ENCODE measurements around the gene SEL1L3.

Gene SEL1L3

GRCh38 chr4:25788703-25789238, 74.0 kb downstream of the SEL1L3 start:
- no peak for DNase-seq (ENCODE audit: low spot score)

- DNase-seq (ENCODE audit: low spot score): no peak
Measured at GRCh38 chr4:25786497-25787065, 76.2 kb downstream of the SEL1L3 start.

DNA sequence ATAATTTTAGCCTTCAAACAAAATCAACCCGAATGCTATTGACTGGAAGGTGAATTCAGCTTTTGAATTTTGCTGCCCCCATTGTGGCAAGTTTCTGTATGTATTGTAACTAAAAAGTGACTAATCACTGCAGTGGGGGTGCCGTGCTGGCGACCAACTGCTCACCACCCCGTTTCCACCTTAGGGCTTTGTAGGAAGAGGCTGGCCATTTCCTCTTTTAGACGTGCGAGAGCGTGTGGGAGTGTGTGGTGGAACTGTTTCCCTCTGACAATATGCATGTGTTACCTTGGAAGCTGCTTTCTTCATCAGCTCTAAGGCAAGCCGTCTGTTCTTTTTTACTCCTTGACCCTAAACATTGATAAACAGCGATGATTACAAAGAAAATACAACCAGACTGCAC, 78.8 kb downstream of the SEL1L3 start:
- no peak for DNase-seq (ENCODE audit: low spot score)

DNA sequence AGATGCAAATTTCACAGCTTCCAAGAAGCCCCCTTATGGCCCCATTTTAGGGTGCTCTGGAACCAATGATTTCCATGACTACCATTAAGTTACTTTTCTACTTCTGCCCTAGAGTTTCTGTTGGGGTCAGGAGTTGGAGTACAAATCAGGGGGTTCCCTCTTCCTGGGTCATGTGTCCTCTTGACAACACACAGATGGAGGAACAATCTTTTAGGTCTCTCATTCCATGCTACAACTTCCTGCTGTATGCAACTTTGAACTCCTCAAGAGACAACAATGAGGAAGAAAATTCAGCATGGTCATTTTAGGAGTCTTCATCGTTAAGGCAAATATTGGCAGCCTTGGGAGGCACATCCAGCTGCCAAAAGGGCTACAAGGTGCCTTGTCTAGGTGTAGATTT, 79.7 kb downstream of the SEL1L3 start:
- no peak for DNase-seq (ENCODE audit: low spot score)

GRCh38 chr4:25782482-25782881, 80.3 kb downstream of the SEL1L3 start:
- no peak for DNase-seq (ENCODE audit: low spot score)

- DNase-seq (ENCODE audit: low spot score): no peak
Measured at GRCh38 chr4:25779021-25779420, 83.8 kb downstream of the SEL1L3 start.

- DNase-seq (ENCODE audit: low spot score): no peak
Measured at GRCh38 chr4:25776795-25777194, 86.0 kb downstream of the SEL1L3 start.

GRCh38 chr4:25775166-25775565, 87.6 kb downstream of the SEL1L3 start:
- no peak for DNase-seq (ENCODE audit: low spot score)

- DNase-seq (ENCODE audit: low spot score): no peak
Measured at GRCh38 chr4:25773358-25773757, 89.4 kb downstream of the SEL1L3 start.

GRCh38 chr4:25771672-25772071, 91.1 kb downstream of the SEL1L3 start:
- no peak for DNase-seq (ENCODE audit: low spot score)

DNA sequence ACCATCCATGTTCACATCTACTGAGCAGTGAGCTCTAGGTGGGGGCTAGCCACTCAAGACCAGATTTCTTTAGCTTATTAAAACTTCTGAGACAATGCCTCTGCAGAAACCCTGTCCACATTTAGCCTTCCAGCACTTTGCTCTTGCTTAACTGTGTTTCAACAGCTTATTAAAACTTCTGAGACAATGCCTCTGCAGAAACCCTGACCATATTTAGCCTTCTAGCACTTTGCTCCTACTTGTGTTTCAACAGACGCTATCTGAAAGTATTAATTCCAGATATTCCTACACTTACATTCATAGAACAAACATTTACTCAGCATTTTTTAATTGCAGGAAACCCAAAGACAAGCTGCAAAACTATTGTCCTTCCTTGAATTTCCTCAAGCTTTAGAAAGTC, 91.9 kb downstream of the SEL1L3 start:
- DNase-seq (ENCODE audit: low spot score): no peak

- DNase-seq (ENCODE audit: low spot score): no peak
Measured at GRCh38 chr4:25769251-25769650, 93.5 kb downstream of the SEL1L3 start.

- peak; percentile 66 for DNase-seq (ENCODE audit: low spot score)
Measured at GRCh38 chr4:25767877-25768725, 94.7 kb downstream of the SEL1L3 start.

DNA sequence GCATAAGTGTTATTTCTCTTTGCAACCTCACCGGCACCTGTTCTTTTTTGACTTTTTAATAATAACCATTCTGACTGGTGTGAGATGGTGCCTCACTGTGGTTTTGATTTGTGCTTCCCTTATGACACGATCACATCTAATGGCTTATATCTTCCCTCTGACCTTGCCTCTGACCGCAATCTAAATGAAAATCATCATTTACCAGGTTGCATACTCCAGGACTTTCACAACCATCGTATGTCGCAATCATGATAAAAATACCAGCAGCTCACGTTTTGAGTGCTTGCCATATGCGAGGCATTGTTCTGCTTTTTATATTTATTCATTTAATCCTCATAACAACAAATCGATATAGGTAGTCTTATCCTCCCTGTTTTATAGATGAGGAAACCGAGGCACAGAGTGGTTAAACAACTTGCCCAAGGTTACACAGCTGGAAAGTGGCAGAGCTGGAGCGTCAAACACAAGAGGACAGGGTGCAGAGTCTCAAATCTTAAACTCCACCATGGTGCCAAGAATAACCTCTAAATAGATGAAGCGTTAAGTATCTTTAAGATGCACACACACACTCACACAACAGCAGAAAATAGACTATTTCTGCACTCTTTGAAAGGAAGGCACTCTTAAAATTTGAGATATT, 102.2 kb downstream of the SEL1L3 start:
- DNase-seq (ENCODE audit: low spot score): no peak

GRCh38 chr4:25760048-25760447, 102.7 kb downstream of the SEL1L3 start:
- no peak for DNase-seq (ENCODE audit: low spot score)

GRCh38 chr4:25759101-25759500, 103.7 kb downstream of the SEL1L3 start:
- no peak for DNase-seq (ENCODE audit: low spot score)

GRCh38 chr4:25757452-25757851, 105.3 kb downstream of the SEL1L3 start:
- DNase-seq (ENCODE audit: low spot score): no peak

DNA sequence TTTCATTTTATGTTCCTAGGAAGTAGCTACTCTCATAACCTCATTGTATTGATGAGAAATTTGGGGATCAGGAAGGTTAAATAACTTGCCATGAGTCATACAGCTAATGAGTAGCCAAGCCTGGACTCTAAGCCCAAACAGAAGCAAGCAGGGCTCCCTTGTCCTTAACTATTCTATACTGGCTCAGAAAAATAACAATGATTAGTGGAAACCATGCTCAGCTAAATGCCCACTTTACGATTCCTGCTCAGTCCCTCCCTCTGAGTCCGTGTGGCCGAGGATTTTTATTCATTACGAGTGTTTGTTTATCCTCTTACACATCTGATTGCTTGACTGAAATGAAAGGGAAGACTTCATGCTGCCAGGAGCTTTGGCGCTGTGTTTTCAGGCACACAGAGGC, 106.3 kb downstream of the SEL1L3 start:
- no peak for DNase-seq (ENCODE audit: low spot score)

- DNase-seq (ENCODE audit: low spot score): no peak
Measured at GRCh38 chr4:25755911-25756310, 106.9 kb downstream of the SEL1L3 start.

GRCh38 chr4:25753239-25753638, 109.5 kb downstream of the SEL1L3 start:
- no peak for DNase-seq (ENCODE audit: low spot score)

DNA sequence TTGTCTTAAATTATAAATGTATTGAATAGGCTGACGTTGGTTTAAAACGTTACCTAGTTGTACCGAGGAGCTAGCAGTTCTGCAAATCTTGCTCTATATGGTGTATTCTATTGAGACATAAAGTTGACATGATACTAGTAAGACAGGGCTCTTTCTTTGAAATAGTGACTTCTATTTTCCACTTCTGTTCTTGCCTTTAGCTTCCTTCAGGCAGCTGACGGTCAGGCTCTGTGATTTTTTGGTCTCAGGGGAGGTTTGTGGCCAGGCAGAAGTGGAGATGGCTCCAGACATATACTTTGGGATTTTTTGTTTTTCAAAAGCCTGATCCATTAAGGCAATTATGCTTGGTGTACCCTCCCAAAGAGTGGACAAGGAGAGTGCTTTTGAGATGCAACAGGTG, 111.9 kb downstream of the SEL1L3 start:
- DNase-seq (ENCODE audit: low spot score): no peak

DNA sequence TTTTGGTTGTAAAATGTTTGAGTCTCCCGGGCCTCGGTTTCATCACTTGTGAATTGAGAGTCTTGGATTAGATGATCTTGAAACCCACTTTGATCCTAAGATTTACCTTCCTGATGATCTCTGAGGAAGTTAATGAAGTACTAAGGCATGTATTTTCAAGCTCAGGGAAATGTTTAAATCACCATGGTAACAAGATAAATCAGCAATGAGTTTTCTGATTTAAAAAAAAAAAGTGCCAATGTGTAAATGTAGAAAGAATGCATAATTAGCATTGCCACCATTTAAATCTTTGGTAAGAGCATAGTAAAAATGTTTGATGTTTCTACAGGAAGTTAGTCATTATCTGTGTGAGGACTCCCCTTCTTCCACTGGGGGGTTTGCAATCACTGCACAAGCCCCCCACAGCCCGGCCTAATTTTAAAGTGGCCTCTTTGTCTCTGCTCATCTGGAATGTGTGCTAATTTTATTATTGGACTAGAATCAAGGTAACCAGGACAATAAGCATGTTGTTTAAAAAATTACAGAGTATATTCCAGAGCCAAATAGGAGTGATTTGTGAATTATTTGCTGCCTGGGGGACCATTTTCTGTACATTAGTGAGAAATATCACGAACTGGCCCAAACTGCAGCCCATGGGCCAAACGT, 113.5 kb downstream of the SEL1L3 start:
- no peak for DNase-seq (ENCODE audit: low spot score)

- no peak for DNase-seq (ENCODE audit: low spot score)
Measured at GRCh38 chr4:25743971-25744370, 118.8 kb downstream of the SEL1L3 start.

Measured in iPS-NIHi11 (cell line).